B cell (primary cell): ENCODE results near the gene MT1X.

Experiments
- CTCF ChIP-seq: fragments of 200-600 bp; IDR thresholded peaks from one replicate; pipeline ENCODE4 v1.8.0; 2022; ENCODE audit warnings: antibody characterized with exemption, mild to moderate bottlenecking
- EZH2 ChIP-seq: IDR thresholded peaks from 2 replicates; pipeline ENCODE4 v1.6.1; 2012; ENCODE audit warnings: borderline replicate concordance, low read depth, mild to moderate bottlenecking, moderate library complexity, low read length; ENCODE audit not compliant: insufficient read depth, poor library complexity, severe bottlenecking

- TF ChIP-seq CTCF (no peak), EZH2 (no peak)
Observed at GRCh38 chr16:56635441-56635967, 46.8 kb upstream of the MT1X start.
